ENCODE measurements around the gene PPP3CA.
"Not testable (repeated sequence)": the region's sequence is repeated elsewhere in the genome, so short reads cannot be mapped to it uniquely, and the experiment has no call there.

PPP3CA gene

GRCh38 chr4:101251261-101251660 lies 96.1 kb downstream of the PPP3CA start:
- DNase-seq = no peak

GRCh38 chr4:101244349-101244748 lies 103.0 kb downstream of the PPP3CA start:
- no peak for DNase-seq

GRCh38 chr4:101242441-101242840 lies 104.9 kb downstream of the PPP3CA start:
- DNase-seq = no peak

DNA sequence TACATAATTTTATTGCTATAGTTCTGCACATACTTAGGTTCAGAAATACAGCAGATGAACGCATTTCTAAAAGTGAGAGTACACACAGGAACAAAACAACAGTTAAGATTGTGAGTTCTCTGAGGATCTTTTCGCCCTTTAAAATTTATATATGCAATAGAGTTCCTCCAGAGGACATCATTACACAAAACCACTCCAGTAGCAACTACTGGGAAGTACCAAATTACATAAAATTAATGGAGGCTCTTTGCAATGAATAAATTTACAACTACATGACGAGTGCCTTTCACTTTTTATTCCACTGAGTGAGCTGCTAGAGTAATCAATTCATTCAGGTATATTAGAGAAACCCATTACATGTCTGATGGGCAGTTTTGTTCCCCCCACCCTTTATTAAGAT lies 107.2 kb downstream of the PPP3CA start:
- no peak for DNase-seq

- DNase-seq = no peak
Measured at GRCh38 chr4:101239665-101240064, 107.7 kb downstream of the PPP3CA start.

- DNase-seq = no peak
Measured at GRCh38 chr4:101238706-101239105, 108.6 kb downstream of the PPP3CA start.

DNA sequence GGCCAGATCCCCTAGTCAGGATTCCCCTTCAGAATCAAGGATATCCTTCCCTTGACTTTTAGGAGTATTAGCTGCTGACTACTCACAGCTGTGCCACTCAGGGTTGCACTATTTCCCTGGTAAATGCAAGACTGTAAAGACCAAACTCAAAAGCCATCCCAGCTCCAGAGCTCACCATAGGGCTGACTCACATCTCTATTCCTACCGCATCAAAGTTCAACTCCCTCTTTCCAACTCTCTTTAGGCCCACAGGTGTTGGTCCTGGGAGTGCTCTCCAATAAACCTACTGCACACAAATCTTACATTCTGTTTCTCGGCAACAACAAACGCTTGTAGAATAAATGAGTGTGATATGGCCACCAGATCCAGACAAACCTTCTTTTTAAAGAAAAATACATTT lies 109.6 kb downstream of the PPP3CA start:
- no peak for DNase-seq

DNA sequence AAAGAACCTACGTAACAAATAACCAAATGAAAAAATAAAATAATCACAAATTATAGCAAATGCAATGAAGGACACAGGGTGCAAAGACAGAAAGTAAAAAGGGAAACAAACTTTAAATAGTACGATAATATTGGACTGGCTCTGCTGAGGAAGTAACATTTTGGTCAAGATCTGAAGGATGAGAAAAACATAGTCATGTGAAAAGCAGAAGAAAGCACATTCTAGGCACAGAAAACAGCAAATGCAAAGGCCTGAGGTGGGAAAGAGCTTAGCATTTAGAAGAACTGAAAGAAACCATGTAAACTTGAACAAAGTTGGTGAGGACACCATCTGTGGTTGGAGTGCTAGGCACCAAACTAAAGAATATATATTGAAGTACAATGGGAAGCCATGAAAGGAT lies 111.2 kb downstream of the PPP3CA start:
- DNase-seq = no peak

- DNase-seq = not testable (repeated sequence)
Measured at GRCh38 chr4:101234141-101234540, 113.2 kb downstream of the PPP3CA start.

- no peak for DNase-seq
Measured at GRCh38 chr4:101232074-101232776, 115.1 kb downstream of the PPP3CA start.

DNA sequence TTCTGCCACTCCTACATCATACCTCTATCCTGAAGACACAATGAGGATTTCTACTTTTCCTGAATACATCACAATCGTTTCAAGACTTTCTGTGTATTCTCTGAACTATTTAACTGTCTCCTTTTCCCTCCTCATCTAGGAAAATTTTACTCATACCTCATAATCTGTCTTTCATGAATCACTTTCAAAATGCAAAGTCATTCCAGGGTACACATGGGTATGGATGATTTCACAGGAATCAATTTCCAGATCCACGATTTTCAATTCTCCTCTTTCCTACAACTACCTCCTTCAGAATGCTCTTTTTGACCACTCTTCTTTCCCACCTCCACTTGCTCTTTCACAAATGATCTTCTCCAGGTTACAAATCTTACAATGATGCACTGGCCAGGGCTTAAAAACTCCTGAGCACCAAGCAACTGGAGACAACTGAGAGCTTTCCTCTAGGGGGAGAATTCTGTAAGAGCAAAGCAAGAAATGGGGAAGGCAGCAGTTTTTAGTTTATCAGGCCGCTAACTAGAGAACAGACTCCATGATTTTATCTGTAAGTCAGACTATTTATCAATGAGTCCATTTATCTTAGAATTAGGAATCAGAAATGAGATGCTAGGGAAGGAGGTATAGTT lies 116.4 kb downstream of the PPP3CA start:
- DNase-seq = no peak

GRCh38 chr4:101229116-101229515 lies 118.2 kb downstream of the PPP3CA start:
- DNase-seq = no peak

DNA sequence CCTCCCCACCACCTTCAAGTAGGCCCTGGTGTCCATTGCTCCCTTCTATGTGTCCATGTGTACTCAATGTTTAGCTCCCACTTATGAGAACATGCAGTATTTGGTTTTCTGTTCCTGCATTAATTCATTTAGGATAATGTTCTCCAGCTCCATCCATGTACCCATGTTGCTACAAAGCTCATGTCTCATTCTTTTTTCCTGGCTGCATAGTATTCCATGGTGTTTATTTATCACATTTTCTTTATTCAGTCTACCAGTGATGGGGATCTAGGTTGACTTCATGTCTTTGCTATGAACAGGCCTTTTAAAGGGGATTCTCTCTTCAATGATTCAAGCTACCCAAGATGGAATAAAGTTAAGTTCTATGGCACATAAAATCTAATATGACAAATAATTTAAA lies 119.6 kb downstream of the PPP3CA start:
- DNase-seq = no peak

GRCh38 chr4:101224358-101225218 lies 122.7 kb downstream of the PPP3CA start:
- no peak for DNase-seq

DNA sequence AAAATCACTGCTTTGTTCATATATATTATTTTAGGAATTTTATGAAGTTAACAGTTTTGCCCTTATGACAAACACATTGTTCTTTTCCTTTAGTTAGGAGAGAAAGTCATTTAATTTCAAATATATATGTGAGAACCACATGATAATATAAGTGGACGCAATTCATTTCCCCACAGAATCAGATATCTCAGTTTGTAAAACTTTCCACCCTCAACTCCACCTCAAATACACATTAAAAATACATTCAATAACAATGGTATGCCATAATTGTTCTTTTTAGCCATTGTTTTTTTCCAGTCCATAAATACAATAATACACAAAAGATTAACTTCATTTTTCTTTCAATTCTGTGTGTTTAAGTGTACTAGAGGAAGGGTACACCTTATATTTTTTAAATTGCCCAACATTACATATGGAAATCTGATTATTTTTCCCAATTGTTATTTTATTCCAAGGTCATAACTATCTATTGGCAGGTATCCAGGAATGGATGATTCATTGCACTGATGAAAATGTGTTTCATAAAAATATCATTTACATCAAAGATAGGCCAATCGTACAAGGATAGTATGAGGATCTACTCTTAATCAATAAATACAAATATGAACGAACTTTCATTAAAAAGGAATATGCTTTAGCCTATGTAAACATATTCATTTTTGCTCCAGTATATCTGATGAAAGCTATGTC lies 125.0 kb downstream of the PPP3CA start:
- no peak for DNase-seq

- no peak for DNase-seq
Measured at GRCh38 chr4:101221294-101221693, 126.0 kb downstream of the PPP3CA start.

DNA sequence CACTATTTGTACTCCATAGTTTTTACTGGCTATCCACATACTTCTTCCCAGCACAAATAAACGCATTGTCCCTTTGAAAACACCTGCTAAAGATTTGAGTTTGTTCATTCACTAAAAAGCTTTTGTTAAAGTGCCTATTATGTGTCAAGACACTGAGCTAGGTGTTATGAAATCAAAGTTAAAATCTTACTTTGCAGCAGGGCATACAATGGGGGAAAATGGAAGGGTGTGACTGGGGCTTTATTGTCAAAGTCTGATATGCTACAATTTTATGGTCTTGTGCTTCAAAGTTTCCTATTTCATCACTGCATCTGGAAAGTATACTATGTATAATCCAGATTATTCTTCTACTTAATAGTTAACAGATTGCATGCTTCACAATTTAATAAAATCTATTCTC lies 128.4 kb downstream of the PPP3CA start:
- no peak for DNase-seq

GRCh38 chr4:101218346-101218745 lies 129.0 kb downstream of the PPP3CA start:
- DNase-seq = no peak

GRCh38 chr4:101217353-101218031 lies 129.8 kb downstream of the PPP3CA start:
- no peak for DNase-seq

DNA sequence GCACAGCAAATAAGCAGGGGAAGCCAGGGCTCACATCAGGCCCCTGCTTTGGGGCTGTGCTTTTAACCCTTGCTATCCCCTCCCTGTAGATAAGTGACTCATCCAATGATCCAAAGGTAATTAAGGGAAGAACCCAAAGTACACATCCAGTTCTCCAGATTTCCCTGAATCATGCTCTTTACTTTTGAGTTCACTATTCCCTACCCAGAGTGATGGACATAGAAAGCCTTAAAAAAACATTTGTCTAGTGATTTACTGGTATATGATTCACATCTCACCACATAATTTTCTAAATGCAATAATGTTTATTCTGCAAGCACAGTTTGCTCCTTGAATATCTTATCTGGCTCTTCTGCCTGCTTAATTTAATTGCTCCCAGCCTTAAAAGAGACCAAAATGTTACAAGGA lies 136.2 kb downstream of the PPP3CA start:
- DNase-seq = no peak

- no peak for DNase-seq
Measured at GRCh38 chr4:101210331-101210730, 137.0 kb downstream of the PPP3CA start.

DNA sequence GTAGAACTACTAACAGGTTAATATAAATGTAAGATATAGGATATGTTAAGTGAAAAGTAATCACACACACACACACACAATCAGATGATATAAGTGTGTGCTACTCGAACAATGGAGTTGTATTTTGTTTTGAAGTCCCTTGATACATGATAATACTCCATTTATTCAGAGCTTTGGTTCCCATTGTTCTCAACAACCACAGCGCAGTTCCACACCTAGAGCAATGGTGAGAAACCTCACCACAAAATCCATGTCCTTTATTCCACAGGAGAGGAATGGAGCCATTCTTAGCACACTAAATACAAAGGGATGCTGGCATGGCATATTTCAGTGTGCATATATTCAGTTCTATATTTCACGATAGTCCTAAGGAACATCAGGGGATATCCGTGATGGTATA lies 139.2 kb downstream of the PPP3CA start:
- DNase-seq = no peak

DNA sequence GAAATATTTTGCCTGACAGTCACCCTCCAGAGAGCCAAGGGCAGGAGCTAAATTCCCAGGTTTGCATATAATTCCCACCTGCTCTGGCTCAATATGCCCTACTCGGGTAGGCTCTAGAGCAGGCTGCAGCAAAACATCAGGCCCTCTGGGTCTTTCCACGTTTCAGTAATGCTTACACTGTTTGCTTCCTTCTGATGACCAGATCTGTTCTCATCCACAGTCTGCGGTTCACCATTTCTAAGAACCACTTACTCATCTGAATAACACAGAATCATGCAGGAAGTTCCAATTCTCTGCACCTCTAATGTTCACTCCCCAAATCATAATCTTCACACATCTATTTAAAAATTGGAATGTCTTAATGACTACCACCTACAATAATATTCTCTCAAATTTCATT lies 141.4 kb downstream of the PPP3CA start:
- DNase-seq = peak; percentile 57

Measured in CD4-positive, alpha-beta T cell treated with Interleukin-21 for 1 hour (primary cell).